A549 (cell line): ENCODE results near the gene PSMF1.

ENCODE experiments used
- CBX2 ChIP-seq: fragments of 200-600 bp; sonication (generic); IDR thresholded peaks from 2 replicates; pipeline ENCODE4 v1.6.1; 2016; ENCODE audit warnings: low read depth, mild to moderate bottlenecking, borderline replicate concordance
- CBX8 ChIP-seq: fragments of 200-600 bp; sonication (generic); IDR thresholded peaks from 2 replicates; pipeline ENCODE4 v1.6.1; 2016
- CEBPB ChIP-seq, 2 experiments: fragments of >200 bp in 1 of 2; sonication (Bioruptor Twin) in 1 of 2; formaldehyde crosslinking in 1 of 2; IDR thresholded peaks; 2 replicates each; pipeline ENCODE4 v1.6.1; 2012 to 2016
- CTCF ChIP-seq: fragments of >200 bp; sonication (Bioruptor Twin); formaldehyde crosslinking; IDR thresholded peaks from 3 replicates; pipeline ENCODE4 v1.5.1; 2016
- ELK1 ChIP-seq: fragments of 150-350 bp; IDR thresholded peaks from 2 replicates; pipeline ENCODE4 v1.6.1; 2014; ENCODE audit warnings: low read depth, mild to moderate bottlenecking, low read length
- EP300 ChIP-seq, 2 experiments: fragments of >200 bp; sonication (Bioruptor Twin); formaldehyde crosslinking; IDR thresholded peaks; 2 replicates in 1 of 2; 3 replicates in 1 of 2; pipeline ENCODE4 v1.6.1; 2016 to 2017
- MAX ChIP-seq: IDR thresholded peaks from 2 replicates; pipeline ENCODE4 v1.6.1; 2012
- MYC ChIP-seq: IDR thresholded peaks from 2 replicates; pipeline ENCODE4 v1.6.1; 2012; ENCODE audit warnings: mild to moderate bottlenecking, inconsistent platforms, low read length, improper control_type of control experiment, borderline replicate concordance
- NFE2L2 ChIP-seq: fragments of 150-350 bp; conservative IDR thresholded peaks from 2 replicates; pipeline ENCODE4 v1.6.1; 2014; ENCODE audit warnings: low read length
- POLR2A ChIP-seq: IDR thresholded peaks from 2 replicates; pipeline ENCODE4 v1.6.1; 2012; ENCODE audit warnings: mild to moderate bottlenecking, low read length
- RAD21 ChIP-seq, 2 experiments: fragments of >200 bp in 1 of 2; sonication (Bioruptor Twin) in 1 of 2; formaldehyde crosslinking in 1 of 2; IDR thresholded peaks in 1 of 2; conservative IDR thresholded peaks in 1 of 2; 2 replicates in 1 of 2; 3 replicates in 1 of 2; pipeline ENCODE4 v1.6.1; 2012 to 2018; ENCODE audit warnings: inconsistent platforms in 1 of 2
- REST ChIP-seq: fragments of 200-600 bp; sonication (generic); IDR thresholded peaks from 2 replicates; pipeline ENCODE4 v1.6.1; 2016; ENCODE audit warnings: antibody characterized with exemption, mild to moderate bottlenecking, moderate library complexity
- ZFP36 ChIP-seq: fragments of 450-650 bp; IDR thresholded peaks from 2 replicates; pipeline ENCODE4 v1.6.1; 2014; ENCODE audit warnings: borderline replicate concordance; ENCODE audit not compliant: partially characterized antibody

GRCh38 chr20:1206366-1207148 lies 88.2 kb downstream of the PSMF1 start:
- TF ChIP-seq MAX (no peak), CBX2 (no peak), NFE2L2 (no peak), CTCF (no peak), ZFP36 (no peak), MYC (no peak), EP300 (IDR thresholded peaks at IDR 0.05) (no peak), RAD21 (conservative IDR thresholded peaks at IDR 0.05 in 1 of 2, IDR thresholded peaks at IDR 0.05 in 1 of 2) (no peak), POLR2A (no peak), CEBPB (IDR thresholded peaks at IDR 0.05) (no peak), ELK1 (no peak), CBX8 (no peak), REST (no peak)
